ENCODE data around the gene PREP.

DNA sequence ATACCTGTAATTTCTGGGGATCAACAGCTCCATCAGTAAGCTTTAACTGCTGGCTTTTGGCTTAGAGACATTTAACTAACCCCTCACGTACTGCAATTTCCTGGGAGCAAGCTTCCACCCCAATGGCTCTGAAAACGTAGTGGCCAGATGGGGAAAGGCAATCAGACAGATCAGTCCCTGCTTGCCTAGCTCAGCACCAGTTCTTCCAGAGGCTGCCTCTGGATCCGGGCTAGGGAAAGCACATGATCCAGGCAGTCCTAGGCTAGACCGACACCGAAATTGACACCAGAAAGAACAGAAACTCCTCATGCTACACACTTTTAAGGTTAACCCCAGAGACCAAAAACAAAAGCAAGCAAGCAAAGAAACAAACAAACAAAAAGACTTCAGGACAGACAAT lies 13.3 kb downstream of the PREP start:
- TF ChIP-seq, protein P1, sequence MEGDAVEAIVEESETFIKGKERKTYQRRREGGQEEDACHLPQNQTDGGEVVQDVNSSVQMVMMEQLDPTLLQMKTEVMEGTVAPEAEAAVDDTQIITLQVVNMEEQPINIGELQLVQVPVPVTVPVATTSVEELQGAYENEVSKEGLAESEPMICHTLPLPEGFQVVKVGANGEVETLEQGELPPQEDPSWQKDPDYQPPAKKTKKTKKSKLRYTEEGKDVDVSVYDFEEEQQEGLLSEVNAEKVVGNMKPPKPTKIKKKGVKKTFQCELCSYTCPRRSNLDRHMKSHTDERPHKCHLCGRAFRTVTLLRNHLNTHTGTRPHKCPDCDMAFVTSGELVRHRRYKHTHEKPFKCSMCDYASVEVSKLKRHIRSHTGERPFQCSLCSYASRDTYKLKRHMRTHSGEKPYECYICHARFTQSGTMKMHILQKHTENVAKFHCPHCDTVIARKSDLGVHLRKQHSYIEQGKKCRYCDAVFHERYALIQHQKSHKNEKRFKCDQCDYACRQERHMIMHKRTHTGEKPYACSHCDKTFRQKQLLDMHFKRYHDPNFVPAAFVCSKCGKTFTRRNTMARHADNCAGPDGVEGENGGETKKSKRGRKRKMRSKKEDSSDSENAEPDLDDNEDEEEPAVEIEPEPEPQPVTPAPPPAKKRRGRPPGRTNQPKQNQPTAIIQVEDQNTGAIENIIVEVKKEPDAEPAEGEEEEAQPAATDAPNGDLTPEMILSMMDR (IDR thresholded peaks at IDR 0.05; ENCODE audit: insufficient read depth, low read length), result no peak
- no peak for TF ChIP-seq GABPA (IDR thresholded peaks at IDR 0.05; ENCODE audit: low read depth)
- TF ChIP-seq POLR2AphosphoS5 (IDR thresholded peaks at IDR 0.05; ENCODE audit: low read depth), result no peak
- TF ChIP-seq, protein P2, sequence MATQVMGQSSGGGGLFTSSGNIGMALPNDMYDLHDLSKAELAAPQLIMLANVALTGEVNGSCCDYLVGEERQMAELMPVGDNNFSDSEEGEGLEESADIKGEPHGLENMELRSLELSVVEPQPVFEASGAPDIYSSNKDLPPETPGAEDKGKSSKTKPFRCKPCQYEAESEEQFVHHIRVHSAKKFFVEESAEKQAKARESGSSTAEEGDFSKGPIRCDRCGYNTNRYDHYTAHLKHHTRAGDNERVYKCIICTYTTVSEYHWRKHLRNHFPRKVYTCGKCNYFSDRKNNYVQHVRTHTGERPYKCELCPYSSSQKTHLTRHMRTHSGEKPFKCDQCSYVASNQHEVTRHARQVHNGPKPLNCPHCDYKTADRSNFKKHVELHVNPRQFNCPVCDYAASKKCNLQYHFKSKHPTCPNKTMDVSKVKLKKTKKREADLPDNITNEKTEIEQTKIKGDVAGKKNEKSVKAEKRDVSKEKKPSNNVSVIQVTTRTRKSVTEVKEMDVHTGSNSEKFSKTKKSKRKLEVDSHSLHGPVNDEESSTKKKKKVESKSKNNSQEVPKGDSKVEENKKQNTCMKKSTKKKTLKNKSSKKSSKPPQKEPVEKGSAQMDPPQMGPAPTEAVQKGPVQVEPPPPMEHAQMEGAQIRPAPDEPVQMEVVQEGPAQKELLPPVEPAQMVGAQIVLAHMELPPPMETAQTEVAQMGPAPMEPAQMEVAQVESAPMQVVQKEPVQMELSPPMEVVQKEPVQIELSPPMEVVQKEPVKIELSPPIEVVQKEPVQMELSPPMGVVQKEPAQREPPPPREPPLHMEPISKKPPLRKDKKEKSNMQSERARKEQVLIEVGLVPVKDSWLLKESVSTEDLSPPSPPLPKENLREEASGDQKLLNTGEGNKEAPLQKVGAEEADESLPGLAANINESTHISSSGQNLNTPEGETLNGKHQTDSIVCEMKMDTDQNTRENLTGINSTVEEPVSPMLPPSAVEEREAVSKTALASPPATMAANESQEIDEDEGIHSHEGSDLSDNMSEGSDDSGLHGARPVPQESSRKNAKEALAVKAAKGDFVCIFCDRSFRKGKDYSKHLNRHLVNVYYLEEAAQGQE (IDR thresholded peaks at IDR 0.05; ENCODE audit: insufficient replicate concordance, low read depth), result no peak
- no peak for TF ChIP-seq SPI1 (IDR thresholded peaks at IDR 0.05; ENCODE audit: borderline replicate concordance, low read depth)
